Epithelial cell of esophagus (primary cell): ENCODE results near the gene ULBP2.
A peak's percentile ranks its signal among the peaks of the same experiment; 100 is the strongest.

Experiments
- DNase-seq: peaks from one replicate; pipeline ENCODE4 v3.0.0; 2010; ENCODE audit warnings: low read depth
- H3K4me3 ChIP-seq: 2 replicates; pipeline ENCODE4 v1.5.1; 2011; ENCODE audit warnings: mild to moderate bottlenecking, low read length, control low read depth
- CTCF ChIP-seq: IDR thresholded peaks from 2 replicates; pipeline ENCODE4 v1.5.1; 2011; ENCODE audit warnings: low read depth, mild to moderate bottlenecking, low read length, control low read depth, inconsistent platforms; ENCODE audit not compliant: insufficient read depth; ENCODE audit errors: missing control alignments

Gene ULBP2

GRCh38 chr6:149941583-149942460, at the start of gene ULBP2:
ULBP2 (plus strand) TSS chr6:149942014; CDS start chr6:149942073, 59 bp downstream.
- DNase-seq: peak; percentile 99
- peak within 1 kb of the TSS; percentile 70 for H3K4me3 ChIP-seq
- no peak for TF ChIP-seq CTCF

GRCh38 chr6:149895048-149895590, 46.7 kb upstream of the ULBP2 start:
- no peak overlapping the region for H3K4me3 ChIP-seq
- TF ChIP-seq CTCF: no peak
- DNase-seq: peak; percentile 47

GRCh38 chr6:149895833-149896271, 46.0 kb upstream of the ULBP2 start:
- peak; percentile 76 for DNase-seq
- no peak overlapping the region for H3K4me3 ChIP-seq
- TF ChIP-seq CTCF: no peak

- H3K4me3 ChIP-seq: no peak overlapping the region
- no peak for TF ChIP-seq CTCF
- peak; percentile 40 for DNase-seq
Measured at GRCh38 chr6:149896491-149896890, 45.3 kb upstream of the ULBP2 start.

GRCh38 chr6:149897015-149897697, 44.7 kb upstream of the ULBP2 start:
- no peak for TF ChIP-seq CTCF
- DNase-seq: peak; percentile 74
- peak overlapping the region; percentile 19 for H3K4me3 ChIP-seq

GRCh38 chr6:149897855-149898744, 43.7 kb upstream of the ULBP2 start, which contains the start of gene RAET1E:
RAET1E (minus strand) TSS chr6:149898113; CDS start chr6:149890901, 7,212 bp downstream.
- peak; percentile 39 for DNase-seq
- H3K4me3 ChIP-seq: peak within 1 kb of the TSS; percentile 19
- TF ChIP-seq CTCF: no peak
